ENCODE data around the gene BROX.

DNA sequence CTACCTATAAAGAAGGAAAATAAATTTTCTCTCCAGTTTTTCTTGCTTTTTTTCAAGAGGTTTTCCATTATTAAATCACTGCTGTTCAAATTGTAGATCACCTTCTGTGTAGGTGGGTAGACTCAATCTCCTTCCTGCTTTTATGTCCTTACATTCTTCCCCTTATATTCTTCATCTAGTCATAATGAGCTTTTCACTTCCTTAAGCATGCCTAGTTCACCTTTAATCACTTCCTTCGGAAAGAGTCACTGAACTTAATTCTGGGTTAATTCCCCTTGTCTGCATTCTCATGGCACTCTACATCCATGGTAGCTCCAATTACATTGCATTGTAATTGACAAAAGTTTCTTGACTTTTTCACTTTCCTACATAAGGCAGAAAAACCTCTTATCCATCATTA is 18.5 kb downstream of the BROX start:
- TF ChIP-seq, protein P1, sequence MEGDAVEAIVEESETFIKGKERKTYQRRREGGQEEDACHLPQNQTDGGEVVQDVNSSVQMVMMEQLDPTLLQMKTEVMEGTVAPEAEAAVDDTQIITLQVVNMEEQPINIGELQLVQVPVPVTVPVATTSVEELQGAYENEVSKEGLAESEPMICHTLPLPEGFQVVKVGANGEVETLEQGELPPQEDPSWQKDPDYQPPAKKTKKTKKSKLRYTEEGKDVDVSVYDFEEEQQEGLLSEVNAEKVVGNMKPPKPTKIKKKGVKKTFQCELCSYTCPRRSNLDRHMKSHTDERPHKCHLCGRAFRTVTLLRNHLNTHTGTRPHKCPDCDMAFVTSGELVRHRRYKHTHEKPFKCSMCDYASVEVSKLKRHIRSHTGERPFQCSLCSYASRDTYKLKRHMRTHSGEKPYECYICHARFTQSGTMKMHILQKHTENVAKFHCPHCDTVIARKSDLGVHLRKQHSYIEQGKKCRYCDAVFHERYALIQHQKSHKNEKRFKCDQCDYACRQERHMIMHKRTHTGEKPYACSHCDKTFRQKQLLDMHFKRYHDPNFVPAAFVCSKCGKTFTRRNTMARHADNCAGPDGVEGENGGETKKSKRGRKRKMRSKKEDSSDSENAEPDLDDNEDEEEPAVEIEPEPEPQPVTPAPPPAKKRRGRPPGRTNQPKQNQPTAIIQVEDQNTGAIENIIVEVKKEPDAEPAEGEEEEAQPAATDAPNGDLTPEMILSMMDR (IDR thresholded peaks at IDR 0.05; ENCODE audit: borderline replicate concordance, extremely low read depth, low read length, poor library complexity, severe bottlenecking): no peak
- TF ChIP-seq EZH2 (IDR thresholded peaks at IDR 0.05; ENCODE audit: borderline replicate concordance, low read depth, low read length, severe bottlenecking): no peak

All from DND-41 (cell line).